ENCODE data around the gene GBF1. TPM values are rescaled to one million over a fixed set of nuclear protein-coding genes. Genes with fewer than 3 reads are reported as not detected.
"Not testable (repeated sequence)": the region's sequence is repeated elsewhere in the genome, so short reads cannot be mapped to it uniquely, and the experiment has no call there.

GBF1 gene
- total RNA-seq, 1 experiment from 2014 or later = 15.3 TPM

- DNase-seq (ENCODE audit: low spot score) = no peak
- in situ Hi-C loops (cut with HindIII; ENCODE audit: low sequenced_read_pairs) = no loop called here
These were observed 13.7 kb upstream of the GBF1 start for GRCh38 chr10:102231357-102232318.

- DNase-seq (ENCODE audit: low spot score) = no peak
- in situ Hi-C loops (cut with HindIII; ENCODE audit: low sequenced_read_pairs) = no loop called here
These were observed 11.3 kb upstream of the GBF1 start for GRCh38 chr10:102233997-102234396.

- no peak for DNase-seq (ENCODE audit: low spot score)
- in situ Hi-C loops (cut with HindIII; ENCODE audit: low sequenced_read_pairs) = no loop called here
These were observed 10.3 kb upstream of the GBF1 start for GRCh38 chr10:102234888-102235597.

GRCh38 chr10:102235598-102235920 lies 9.8 kb upstream of the GBF1 start:
- in situ Hi-C loops (cut with HindIII; ENCODE audit: low sequenced_read_pairs) = no loop called here
- DNase-seq (ENCODE audit: low spot score) = no peak

GRCh38 chr10:102236006-102236405 lies 9.3 kb upstream of the GBF1 start:
- in situ Hi-C loops (cut with HindIII; ENCODE audit: low sequenced_read_pairs) = no loop called here
- DNase-seq (ENCODE audit: low spot score) = no peak

- in situ Hi-C loops (cut with HindIII; ENCODE audit: low sequenced_read_pairs) = no loop called here
- DNase-seq (ENCODE audit: low spot score) = no peak
These were observed 7.5 kb upstream of the GBF1 start for GRCh38 chr10:102237711-102238252.

- in situ Hi-C loops (cut with HindIII; ENCODE audit: low sequenced_read_pairs) = no loop called here
- DNase-seq (ENCODE audit: low spot score) = no peak
These were observed 4.8 kb upstream of the GBF1 start for GRCh38 chr10:102240467-102241031.

- in situ Hi-C loops (cut with HindIII; ENCODE audit: low sequenced_read_pairs) = no loop called here
- DNase-seq (ENCODE audit: low spot score) = no peak
These were observed 4.3 kb upstream of the GBF1 start for GRCh38 chr10:102241032-102241443.

- peak; percentile 57 for DNase-seq (ENCODE audit: low spot score)
- in situ Hi-C loops (cut with HindIII; ENCODE audit: low sequenced_read_pairs) = no loop called here
These were observed 3.8 kb upstream of the GBF1 start, which contains the start of gene PITX3 for GRCh38 chr10:102241444-102242117. TSS of gene PITX3 (minus strand) at chr10:102241512. CDS start at chr10:102232080, 9,432 bp downstream.

GRCh38 chr10:102242118-102242485 lies 3.2 kb upstream of the GBF1 start:
- in situ Hi-C loops (cut with HindIII; ENCODE audit: low sequenced_read_pairs) = no loop called here
- no peak for DNase-seq (ENCODE audit: low spot score)

GRCh38 chr10:102243309-102243708 lies 2.0 kb upstream of the GBF1 start:
- no peak for DNase-seq (ENCODE audit: low spot score)
- in situ Hi-C loops (cut with HindIII; ENCODE audit: low sequenced_read_pairs) = no loop called here

- in situ Hi-C loops (cut with HindIII; ENCODE audit: low sequenced_read_pairs) = no loop called here
- no peak for DNase-seq (ENCODE audit: low spot score)
These were observed 560 bp downstream of the GBF1 start for GRCh38 chr10:102245932-102246251.

GRCh38 chr10:102246261-102246660 lies 929 bp downstream of the GBF1 start:
- in situ Hi-C loops (cut with HindIII; ENCODE audit: low sequenced_read_pairs) = no loop called here

GRCh38 chr10:102247734-102248133 lies 2.4 kb downstream of the GBF1 start:
- in situ Hi-C loops (cut with HindIII; ENCODE audit: low sequenced_read_pairs) = no loop called here
- no peak for DNase-seq (ENCODE audit: low spot score)

More at GRCh38 chr10:102246261-102246660, 929 bp downstream of the GBF1 start:
- DNase-seq (ENCODE audit: low spot score) = no peak

GRCh38 chr10:102252508-102252907 lies 7.2 kb downstream of the GBF1 start:
- in situ Hi-C loops (cut with HindIII; ENCODE audit: low sequenced_read_pairs); DNase-seq (ENCODE audit: low spot score): not testable (repeated sequence)

- in situ Hi-C loops (cut with HindIII; ENCODE audit: low sequenced_read_pairs) = no loop called here
- DNase-seq (ENCODE audit: low spot score) = no peak
These were observed 9.1 kb downstream of the GBF1 start for GRCh38 chr10:102254426-102254825.

- in situ Hi-C loops (cut with HindIII; ENCODE audit: low sequenced_read_pairs) = no loop called here
- no peak for DNase-seq (ENCODE audit: low spot score)
These were observed 10.1 kb downstream of the GBF1 start for GRCh38 chr10:102255404-102255803.

- in situ Hi-C loops (cut with HindIII; ENCODE audit: low sequenced_read_pairs) = no loop called here
- DNase-seq (ENCODE audit: low spot score) = no peak
These were observed 15.9 kb downstream of the GBF1 start for GRCh38 chr10:102261196-102261595.

- no peak for DNase-seq (ENCODE audit: low spot score)
- in situ Hi-C loops (cut with HindIII; ENCODE audit: low sequenced_read_pairs) = no loop called here
These were observed 16.5 kb downstream of the GBF1 start for GRCh38 chr10:102261842-102262241.

All from G401 (cell line).